Measurements from ENCODE around the gene PLA2G4A.

The PLA2G4A gene

DNA sequence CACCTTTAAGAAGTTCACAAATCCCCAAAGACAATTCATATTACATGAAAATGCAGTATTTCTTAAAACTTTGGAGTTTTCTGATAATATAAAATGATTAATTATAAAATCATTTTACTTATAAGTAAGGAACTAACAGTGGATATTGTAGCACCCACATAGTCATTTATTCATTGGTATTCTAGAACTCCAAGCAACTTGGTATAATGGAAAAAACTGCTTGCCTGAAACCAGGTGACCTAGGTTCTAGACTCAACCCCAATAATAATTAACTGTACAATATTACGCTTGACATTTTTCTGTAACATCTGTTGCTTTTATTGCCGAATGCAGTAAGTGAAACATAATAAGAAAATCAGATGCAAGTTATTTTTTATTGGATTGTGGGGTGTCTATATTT lies 2.4 kb downstream of the PLA2G4A start:
- H3K4me3 ChIP-seq (ENCODE audit: low read depth, low read length), result no peak overlapping the region
- no peak for TF ChIP-seq CTCF (IDR thresholded peaks at IDR 0.05; ENCODE audit: low read depth, low read length)

GRCh38 chr1:186834399-186834958 lies 5.7 kb downstream of the PLA2G4A start:
- no peak overlapping the region for H3K4me3 ChIP-seq (ENCODE audit: low read depth, low read length)
- TF ChIP-seq CTCF (IDR thresholded peaks at IDR 0.05; ENCODE audit: low read depth, low read length), result no peak

- no peak for TF ChIP-seq CTCF (IDR thresholded peaks at IDR 0.05; ENCODE audit: low read depth, low read length)
- H3K4me3 ChIP-seq (ENCODE audit: low read depth, low read length), result no peak overlapping the region
Observed at GRCh38 chr1:186835448-186835847, 6.7 kb downstream of the PLA2G4A start.

GRCh38 chr1:186837806-186838205 lies 9.1 kb downstream of the PLA2G4A start:
- no peak for TF ChIP-seq CTCF (IDR thresholded peaks at IDR 0.05; ENCODE audit: low read depth, low read length)
- H3K4me3 ChIP-seq (ENCODE audit: low read depth, low read length), result no peak overlapping the region

DNA sequence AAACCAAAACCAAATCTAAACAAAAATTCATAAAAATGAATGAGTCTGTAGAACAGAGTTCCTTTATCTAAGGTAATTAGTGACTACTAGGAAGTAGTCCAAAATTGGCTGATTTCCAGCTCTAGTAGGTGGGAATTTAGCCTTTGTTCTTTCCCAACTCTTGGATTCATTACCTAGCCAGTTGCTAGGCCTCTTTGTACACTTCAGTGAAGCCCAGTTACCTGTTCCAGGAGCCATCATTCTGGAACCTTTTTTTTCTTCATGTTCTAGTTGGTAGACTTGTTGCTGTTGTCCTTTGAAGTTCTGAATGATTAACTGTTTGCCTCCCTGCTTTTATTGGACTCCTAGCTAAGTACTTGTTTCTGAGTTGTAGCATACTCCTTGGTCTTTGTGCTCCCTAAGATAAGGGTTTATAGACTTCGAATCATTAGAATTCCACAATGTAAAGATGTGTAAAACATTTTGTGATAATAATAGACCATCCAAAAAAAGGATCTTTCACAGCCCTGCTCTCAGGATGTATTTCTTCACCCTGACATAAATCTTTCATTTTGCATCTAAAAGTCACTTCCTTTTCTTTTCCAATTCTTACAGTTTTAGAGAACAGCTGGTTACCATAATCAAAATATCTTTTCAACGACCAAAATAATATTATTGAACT lies 9.8 kb downstream of the PLA2G4A start:
- no peak for TF ChIP-seq CTCF (IDR thresholded peaks at IDR 0.05; ENCODE audit: low read depth, low read length)
- H3K4me3 ChIP-seq (ENCODE audit: low read depth, low read length), result no peak overlapping the region

DNA sequence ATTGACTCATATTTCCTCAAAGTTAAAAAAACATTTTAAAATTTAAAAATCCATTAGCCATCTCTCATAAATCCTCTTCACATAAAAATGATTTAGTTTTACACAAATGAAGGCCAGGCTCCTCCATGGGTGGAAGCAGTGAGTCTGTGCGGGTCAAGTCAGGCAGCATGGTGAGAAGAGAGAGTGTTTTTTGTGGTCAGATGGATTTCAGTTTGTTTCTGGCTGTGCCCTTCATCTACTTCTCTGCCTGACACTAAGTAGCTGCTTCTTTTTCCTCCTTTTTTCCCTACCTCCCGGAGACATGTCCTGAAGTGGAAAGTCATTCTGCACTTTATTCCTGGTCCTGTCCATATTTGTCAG lies 10.3 kb downstream of the PLA2G4A start:
- no peak overlapping the region for H3K4me3 ChIP-seq (ENCODE audit: low read depth, low read length)
- TF ChIP-seq CTCF (IDR thresholded peaks at IDR 0.05; ENCODE audit: low read depth, low read length), result no peak

DNA sequence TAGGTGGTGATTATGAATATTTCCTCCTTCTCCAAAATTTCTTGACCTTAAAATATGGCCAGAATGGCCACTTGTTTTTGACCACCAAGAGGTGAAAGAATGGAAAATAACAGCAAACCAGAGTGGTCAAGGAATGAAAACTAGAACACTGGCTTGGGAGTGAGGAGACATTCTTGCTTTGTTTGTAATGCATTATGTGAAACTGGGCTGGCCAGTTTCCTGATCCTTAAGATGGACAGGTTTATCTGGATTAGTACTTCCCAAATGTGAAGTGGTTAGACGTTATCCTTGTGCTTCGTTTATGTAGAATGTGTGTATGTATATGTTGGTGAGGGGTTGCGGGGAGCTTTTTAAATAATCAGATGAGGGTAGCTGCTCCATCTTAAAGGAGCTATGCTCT lies 12.8 kb downstream of the PLA2G4A start:
- H3K4me3 ChIP-seq (ENCODE audit: low read depth, low read length), result no peak overlapping the region
- TF ChIP-seq CTCF (IDR thresholded peaks at IDR 0.05; ENCODE audit: low read depth, low read length), result no peak

Measured in WI38 (cell line).